NCI-H446 treated with DMSO at 0.1 percent for 48 hours (cell line): ENCODE measurements around the gene MKI67.

Experiments used
- DNase-seq: peaks from one replicate; lab custom pipeline; 2025; lab: John Stamatoyannopoulos, UW

The MKI67 gene

DNA sequence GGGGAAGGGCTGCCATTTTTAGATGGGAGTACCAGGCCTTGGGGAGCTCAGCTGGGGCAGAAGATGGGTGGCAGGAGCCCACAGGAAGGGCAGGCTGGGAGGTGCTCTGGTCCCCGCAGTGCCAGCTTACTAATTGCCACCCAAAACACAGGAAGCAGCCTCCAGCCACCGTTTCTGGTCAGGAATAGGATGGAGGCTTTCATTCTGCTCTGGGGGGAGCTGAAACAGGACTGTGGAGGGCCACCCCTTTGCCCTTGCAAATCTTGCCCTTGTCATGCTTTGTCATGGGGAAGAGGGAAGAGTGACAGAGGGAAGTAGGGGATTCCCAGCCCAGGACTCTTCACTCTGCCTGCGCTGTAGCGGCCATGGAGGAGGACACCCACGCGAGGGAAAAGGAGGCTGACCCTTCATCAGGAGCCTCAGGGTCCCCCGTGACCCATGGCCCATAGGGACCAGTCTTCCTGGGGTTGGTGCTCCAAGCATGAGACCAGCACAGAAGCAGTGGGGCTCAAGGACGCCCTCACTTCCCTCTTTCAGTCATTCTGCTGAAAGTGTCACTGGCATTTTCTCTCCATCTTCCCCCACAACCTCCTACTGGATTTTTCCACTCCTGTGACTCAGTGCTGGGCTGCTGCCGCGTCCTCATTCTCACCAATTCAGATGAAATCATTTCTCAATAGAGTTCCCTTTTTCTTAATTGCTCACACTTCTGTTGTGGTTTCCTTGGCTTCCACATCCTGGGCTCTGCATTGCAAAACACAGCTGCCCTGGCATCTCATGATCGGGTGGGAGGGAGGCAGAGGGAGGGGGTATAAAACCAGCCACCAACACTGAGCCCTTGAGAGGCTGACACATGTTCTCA is 61.9 kb downstream of the MKI67 start:
- no peak for DNase-seq

DNA sequence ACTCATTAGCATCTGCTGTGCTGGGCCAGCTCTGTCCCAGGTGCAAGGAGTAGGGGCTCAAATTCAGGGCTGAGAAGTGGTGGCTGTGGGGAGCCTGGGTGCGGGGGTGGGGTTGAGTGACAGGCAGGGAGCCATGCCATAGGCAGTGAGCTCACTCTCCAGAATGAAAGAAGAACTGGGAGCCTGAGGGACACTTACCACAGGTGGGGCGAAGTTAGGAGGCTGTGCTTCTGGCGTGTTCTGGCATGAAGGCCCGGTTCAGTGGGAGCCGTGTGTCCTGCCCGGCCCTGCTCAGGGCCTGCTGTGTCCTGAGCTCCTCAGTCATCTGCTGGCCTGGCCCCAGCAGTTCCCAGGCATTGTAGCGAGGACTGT is 62.5 kb downstream of the MKI67 start:
- DNase-seq = no peak

DNA sequence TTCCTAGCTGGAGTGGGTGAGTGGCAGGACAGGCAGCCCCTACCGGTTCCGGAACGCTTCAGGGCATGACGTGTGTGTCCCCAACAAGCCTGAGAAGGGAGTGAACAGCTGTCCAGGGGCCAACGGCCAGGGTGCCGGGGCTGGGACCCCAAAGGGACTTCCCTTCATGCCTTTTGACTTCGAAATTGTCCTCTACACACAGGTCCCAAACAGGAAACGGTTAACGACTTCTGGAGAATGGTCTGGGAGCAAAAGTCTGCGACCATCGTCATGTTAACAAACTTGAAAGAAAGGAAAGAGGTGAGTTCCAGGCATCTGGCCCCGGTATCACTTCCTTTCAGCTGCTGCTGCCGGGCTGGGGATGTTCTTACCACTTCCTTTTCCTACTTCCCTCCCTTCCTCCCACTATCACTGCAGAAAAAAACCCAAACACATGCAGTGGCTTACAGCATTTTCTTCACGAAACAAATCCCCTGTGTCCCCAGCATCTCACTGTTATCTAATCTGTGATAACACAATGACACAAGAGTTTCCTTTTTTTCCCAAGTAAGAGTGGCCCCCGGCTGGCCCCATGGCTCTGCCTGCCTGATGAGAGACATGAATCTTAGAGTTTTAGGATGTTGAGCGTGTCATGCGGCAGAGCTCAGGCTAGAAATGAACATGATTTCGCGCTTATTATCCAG is 63.2 kb downstream of the MKI67 start:
- DNase-seq = no peak

DNA sequence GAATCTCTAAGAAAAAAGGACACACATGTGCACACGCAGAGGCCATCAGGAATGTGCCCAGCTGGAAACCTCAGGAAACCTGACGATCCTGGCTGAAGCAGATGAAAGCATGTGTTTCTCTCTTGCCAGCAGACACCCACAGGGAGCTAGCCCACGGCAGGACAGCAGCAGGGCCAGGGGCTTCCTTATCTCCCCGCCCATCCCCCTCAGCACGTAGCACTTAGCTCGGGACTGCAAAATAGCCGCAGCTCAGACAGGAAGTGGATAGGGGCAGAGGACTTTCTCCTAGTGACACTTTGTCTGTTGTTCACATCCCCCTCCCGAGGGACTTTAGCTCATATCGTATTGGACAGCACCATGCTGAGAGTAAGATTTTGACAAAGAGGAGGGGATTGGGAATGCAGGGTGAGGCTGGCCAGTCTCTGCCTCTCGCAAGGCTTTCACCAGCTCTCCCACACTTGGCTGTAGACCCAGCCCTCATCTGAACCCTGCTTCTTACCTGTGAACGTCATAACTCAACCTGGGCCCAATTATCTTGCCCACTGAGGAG is 63.8 kb downstream of the MKI67 start:
- no peak for DNase-seq

DNA sequence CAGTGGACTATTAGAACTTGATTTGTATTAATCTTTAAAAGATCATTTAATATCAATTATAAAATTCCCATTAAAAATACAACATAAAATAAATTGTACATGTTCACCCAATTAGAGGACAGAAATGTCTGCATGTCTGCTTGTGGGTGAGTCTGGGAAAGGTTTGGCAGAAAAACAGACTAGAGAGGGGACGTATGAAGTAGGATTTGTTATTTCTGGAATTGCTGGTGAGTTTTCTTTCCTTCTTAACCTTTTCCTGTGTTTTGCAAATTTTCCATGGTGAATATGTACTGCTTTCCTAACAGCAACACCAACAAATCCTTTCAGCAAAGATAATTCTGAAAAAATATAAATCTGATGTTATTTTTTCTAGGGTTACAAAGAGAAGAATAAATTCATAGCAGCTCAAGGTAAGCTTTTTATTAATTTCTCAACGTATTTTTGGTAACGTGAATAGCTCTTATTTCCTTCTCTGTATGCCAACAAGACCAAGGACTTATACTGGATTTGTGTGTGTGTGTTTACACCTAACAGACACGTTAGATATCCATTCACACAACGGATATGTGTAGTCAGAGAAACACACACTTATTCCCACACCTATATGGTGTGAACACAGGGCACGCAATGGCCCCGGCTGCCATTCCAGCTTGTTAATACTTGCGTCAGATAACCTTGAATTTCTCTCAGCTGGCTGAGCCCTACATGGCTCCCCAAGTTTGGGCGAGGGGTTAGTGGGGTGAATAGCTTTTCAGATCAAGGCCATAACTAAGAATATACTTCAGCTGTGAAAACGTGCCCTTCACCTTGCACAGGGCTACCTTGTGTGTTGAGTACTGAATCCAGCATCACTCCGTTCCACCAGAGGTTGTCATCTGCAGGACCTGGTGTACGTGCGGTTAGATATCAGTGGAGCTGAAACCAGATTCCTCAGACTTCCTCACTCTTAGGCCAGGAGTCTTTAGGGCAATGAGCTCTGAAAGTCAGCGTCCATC is 64.6 kb downstream of the MKI67 start:
- no peak for DNase-seq

DNA sequence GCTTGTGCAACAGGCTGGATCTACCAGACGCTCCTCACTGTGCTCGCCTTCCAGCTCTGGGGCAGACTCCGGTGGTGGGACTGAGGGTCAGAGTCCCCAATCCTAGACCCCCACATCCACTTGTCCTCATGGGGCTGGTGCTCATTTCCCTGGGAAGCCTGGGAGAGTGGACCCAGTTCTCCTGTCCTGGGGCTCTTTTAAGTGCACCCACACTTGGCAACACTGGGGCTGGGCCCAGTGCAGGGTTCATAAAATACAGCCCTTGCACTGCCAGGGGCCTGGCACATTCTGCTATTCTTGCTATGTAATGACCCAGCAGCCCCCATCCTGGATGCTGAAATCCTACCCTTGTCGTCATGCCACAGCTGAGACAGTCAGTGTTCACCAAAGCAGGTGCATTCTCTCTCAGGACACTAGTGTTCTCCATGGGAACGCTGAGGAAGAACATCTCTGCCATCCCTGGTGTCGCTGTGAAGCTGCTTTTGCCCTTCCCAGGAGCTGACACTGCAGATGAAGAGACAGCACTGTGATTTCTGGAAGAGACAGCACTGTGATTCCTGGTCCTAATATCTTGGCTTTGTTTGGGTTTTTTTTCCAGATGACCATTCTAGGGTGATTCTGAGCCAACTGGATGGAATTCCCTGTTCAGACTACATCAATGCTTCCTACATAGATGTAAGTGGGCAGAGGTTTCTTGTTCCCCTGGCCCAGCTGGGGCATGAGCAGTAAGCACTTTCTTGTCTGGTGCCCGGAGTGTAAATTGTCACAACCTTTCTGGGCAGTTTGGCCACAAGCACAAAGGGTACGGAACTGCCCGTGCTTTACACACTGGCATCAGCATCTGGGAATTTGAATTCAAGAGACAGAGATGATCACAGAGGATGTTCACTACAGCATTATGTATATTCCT is 65.6 kb downstream of the MKI67 start:
- DNase-seq = no peak

DNA sequence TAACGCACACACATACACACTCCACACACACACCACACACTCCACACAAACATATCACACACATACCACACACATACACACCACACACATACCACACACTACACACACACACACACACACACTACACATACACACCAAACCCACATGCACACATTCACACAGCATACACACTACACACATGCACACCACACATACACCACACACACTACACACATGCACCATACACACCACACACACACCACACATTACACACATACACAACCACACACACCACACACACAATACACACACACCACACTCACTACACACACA is 66.3 kb downstream of the MKI67 start:
- no peak for DNase-seq

DNA sequence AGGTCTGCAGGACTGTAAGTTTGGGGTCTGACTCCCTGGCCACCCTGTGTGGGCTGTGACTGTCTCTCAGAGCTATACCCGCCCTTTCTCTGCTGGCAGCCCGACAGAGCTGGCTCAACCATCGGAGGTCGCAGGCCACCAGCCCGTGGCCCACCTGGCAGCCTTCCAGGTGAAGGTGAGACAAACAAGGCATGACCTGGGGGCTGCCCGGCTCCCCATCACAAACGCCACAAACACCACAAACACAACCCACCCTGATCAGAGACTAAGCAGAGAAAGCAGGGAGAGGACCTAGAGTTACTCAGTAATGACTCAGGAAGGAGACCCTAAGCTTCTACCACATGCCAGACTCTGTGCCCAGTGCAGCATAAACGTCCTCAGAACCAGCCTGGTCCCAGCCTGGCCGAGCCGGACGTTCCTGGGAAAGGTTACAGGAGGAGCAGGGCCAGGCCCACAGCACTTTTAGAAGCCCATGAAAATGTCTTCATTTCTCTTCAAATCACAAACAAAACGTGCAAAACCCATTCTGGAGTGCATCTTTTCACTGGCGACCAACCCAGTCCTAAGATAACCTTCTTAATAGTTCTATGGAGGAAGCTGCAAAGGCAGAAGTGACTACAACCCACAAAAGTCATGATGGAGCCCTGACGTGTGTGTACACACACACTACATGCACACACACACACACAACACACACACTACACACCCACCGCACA is 66.8 kb downstream of the MKI67 start:
- DNase-seq = no peak

DNA sequence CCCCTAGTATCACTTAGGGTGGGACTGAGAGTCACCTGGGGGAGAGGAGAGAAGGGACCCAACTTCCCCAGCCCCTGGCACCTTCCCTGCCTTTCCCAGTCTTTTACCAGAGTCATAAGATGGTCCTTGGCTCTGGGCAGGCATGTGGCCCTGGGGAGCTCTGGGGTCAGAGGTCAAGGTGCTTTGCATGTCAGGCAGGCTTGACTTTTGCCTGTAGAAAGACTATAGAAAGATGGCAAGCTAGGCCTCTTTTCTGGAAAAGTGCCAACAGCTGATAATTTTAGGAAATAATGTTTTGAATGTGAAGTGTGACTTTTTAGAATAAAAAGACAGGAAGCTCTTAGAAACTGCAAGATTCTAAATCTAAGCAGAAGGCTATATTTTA is 67.5 kb downstream of the MKI67 start:
- DNase-seq = no peak

DNA sequence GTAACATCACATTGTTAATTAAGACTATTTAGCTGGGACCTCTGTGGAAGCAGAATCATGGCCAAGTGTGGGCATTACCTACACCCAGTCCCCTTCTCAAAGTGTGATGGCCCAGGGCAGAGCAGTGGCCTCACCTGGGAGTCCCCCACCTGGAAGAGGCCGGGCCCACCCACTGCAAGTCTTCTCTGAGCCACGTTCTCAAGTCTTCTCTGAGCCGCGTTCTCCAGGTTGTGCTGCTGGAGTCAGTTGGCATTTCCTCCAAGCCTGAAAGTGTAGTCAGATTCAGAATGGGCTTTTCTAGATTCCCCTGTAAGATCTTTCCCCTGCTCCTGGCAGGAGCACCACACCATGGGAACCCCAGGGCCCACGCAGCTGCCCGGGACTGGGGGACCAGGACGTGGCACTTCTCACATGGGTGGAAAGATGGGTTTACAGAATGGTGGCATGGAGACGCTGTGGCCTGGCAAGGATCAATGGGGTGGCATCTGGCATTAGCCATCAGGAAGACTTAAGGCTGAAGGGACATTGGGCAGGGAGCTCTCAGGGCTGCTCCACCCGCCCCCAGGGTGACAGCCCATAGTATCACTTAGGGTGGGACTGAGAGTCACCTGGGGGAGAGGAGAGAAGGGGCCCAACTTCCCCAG is 68.0 kb downstream of the MKI67 start:
- no peak for DNase-seq

DNA sequence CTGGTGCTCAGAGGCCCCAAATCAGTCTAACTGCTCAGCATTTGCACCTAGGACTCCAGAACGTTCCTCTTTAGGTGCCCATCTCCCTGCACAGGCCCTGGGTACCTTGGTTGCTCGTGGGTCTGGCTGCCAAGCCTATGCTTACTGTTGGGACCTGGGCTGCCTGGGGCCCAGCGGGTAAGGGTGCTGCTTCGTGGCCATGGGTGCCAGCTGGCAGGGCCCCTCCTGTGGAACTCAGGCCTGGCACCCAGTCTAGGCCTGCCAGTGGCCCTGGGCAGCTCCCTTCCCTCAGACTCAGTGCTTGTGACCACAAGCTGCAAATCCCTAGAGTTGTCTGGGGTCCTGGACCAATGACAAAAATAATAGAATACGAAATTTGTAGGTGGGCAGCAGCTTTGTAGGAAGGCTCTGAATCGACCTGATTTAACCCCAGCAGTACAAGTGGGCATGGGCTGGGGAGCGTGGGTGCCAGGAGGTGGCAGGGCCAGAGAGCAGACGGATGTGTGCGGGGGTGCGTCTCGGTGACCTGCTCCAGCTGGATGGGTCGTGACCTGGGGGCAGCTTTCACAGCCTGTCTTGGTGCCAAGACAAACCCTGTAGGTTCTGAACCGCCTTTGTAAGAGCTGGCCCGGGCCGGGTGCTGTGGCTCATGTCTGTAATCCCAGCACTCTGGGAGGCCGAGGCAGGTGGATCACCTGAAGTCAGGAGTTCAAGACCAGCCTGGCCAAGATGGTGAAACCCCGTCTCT is 69.7 kb downstream of the MKI67 start:
- DNase-seq = no peak

DNA sequence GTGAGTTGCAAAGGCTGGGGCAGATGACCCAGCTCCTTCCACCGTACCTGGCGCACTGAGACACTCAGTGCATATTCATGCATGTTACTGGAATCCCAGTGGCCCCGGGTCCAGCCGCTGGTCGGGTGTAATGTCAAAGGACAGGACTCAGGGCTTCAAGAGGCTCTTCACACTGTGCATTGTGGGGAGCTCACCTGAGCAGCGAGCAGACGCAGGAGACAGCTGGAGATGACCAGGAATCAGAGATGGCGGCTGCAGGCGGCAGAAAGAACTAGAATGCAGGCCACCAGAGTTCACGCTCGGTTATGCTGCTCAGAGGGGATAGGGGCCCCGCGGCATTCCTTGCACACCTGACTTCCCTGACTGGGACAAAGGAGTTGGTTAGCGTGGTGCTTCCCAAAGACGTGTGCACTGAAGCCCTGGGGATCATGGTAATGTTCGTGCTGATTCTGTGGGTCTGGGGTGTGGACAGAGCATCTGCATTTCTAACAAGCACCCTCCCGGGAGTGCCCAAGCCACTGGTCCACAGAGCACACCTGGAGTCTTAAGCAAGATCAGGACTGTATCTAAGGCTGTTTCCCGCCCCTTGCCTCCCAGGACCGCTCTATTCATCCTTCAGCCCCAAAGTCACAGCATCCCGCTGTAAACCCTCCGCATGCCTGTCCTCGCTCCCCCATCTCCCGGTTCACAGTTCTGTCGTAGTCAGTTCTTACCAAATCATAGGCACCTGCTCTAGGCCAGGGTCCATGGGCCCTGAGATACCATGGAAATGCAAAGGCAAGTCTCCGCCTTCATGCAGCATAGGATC is 71.0 kb downstream of the MKI67 start:
- no peak for DNase-seq

DNA sequence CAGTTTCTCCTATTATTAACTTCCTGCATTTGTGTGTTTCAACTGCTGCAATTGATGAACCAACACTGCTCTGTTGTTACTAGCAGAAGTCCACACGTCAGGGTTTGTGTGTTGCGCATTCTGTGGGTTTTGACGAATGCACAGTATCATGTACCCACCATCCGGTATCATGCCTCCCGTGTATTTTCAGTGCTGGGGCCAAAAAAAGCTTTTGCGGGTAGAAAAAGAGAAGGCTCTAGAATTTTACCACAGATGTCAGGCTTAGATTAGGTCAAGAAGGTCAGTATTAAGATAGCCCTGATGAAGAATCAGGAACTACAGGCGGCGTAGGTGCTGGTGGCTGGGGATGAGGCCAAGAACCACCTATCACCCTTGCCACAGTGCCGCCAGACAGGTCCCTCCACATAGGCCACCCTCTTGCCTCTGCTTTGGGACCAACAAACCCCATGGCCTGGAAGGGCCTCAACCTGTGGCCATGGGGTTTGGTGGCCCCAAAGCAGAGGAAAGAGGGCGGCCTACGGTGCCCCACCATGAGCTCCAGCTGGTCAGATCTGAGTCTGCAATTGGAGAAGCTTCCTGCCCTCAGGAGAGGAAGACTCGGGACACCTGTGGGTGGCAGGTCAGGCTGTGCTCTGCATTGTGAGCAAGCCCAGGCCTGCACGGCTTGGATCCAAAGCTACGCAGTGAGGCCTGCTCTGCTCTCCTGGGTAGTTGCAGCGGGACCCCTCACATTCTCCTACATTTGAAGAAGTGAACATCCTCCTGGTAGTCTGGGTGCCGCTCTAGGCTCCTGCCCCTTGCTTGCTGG is 71.9 kb downstream of the MKI67 start:
- DNase-seq = no peak

DNA sequence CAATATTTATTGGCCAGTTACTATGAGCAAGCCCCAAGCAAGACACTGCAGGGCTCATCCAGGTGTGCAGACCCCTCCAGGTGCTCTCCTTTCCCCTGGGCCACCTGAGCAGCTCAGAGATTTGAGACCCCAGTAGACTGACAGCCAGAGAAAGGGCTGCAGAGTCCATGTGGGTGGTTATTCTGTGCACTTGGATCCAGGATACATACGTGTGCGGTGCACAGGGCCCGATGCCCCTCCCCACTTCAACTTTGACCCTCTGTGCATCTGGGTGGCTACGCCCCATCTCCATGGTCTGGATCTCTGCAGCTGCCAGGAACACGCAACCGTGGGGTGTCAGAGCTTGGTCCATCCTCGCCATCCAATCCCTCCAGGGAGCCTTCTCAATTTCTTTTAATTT is 72.9 kb downstream of the MKI67 start:
- no peak for DNase-seq

DNA sequence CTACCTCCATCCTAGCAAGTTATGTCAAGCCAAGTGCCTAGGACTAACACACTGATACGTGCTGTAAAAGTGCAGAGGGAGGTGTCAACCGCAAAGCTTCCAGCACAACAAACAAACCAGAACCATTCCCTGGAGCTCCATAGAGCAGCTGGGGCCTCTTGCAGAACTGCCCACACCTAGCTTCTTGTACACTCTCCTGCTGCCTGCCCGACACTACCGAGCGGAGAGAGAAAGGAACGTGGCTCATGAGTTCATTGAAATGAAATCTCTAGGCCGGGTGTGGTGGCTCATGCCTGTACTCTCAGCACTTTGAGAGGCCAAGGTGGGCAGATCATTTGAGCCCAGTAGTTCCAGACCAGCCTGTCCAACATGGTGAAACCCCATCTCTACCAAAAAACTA is 73.5 kb downstream of the MKI67 start:
- no peak for DNase-seq

DNA sequence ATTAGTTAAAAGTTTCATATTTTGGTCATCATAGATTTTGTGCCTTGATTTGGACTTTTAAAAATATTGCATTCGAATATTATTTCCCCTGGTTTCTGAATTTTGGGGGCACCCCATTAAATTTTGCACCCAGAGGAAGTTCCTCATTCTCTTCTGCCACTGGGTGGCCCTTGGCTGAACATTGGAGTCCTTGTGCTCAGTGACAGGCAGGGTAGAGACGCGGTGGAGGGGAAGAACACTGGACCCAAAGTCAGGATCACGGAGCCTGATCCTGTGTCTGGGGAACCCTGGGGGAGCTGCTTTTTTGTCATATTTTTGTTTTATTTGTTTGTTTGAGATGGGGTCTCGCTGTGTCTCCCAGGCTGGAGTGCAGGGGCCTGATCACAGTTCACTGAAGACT is 74.7 kb downstream of the MKI67 start:
- DNase-seq = no peak

DNA sequence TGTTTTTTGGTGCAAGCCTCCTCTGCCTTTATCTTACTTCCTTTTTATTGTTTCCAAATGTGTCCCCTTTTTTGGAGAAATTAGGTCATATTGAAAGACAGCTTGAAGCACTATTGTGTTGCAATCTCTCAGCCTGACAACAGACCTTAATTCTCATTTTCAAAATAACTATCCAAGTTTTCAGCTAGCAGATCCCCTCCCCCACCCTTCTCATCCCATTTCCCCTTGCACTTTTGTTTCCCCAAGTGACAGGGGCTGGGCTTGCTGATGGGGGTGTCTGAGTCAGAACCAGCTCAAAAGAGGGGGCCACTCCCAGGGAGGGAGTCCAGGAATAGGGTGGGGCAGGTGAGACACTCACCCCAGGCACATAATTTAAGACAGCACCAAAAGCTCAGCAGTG is 75.3 kb downstream of the MKI67 start:
- DNase-seq = no peak

DNA sequence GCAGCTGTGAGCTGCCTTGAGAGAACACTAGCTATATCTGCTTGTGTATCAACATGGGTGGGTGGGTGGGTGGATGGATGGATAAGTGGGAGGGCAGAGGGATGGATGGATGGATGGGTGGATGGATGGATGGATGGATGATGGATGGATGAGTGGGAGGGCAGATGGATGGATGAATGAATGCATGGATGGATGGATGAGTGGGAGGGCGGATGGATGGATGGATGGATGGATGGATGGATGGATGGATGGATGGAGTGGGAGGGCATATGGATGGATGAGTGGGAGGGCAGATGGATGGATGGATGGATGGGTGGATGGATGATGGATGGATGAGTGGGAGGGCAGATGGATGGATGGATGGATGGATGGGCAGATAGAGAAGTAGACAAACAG is 76.1 kb downstream of the MKI67 start:
- DNase-seq = no peak
